ENCODE results near the gene MAPK9.

DNA sequence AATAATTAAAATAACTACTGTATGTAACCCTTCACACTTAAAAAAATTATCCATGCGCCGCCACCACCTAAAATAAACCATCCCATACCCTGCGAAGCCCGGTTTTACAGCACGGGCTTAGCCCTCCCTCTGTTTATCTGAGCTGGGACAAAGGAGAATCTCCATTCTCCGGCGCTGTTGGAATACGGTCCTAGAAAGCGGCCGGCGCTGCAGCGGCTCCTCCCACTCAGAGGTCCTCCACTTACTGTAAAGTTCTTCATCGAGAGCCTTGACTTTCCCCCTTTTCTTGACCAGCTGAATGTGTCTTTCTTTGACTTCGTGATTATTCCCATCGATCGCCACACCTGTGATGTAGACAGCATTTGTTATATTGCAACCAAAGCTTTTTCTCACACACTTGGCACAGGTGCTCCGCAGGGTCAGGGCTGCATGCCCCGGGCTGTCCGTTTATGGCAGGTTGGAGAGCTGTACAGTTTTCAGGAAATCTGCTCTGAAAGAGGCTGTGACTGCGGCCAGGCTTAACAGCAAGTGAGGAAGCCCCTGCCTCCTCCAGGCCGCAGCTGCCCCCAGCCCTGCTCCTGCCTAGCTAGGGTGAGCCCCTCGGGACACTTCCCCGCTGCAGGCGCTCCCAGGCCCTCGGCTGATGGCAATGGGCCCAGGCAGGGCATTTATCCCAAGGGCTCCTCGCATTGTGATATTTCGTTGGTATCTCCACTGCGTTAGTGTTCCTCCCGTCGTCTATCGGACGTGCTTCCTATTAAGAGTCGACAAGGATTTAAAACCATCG is 44.5 kb upstream of the MAPK9 start:
- TF ChIP-seq, protein P1, sequence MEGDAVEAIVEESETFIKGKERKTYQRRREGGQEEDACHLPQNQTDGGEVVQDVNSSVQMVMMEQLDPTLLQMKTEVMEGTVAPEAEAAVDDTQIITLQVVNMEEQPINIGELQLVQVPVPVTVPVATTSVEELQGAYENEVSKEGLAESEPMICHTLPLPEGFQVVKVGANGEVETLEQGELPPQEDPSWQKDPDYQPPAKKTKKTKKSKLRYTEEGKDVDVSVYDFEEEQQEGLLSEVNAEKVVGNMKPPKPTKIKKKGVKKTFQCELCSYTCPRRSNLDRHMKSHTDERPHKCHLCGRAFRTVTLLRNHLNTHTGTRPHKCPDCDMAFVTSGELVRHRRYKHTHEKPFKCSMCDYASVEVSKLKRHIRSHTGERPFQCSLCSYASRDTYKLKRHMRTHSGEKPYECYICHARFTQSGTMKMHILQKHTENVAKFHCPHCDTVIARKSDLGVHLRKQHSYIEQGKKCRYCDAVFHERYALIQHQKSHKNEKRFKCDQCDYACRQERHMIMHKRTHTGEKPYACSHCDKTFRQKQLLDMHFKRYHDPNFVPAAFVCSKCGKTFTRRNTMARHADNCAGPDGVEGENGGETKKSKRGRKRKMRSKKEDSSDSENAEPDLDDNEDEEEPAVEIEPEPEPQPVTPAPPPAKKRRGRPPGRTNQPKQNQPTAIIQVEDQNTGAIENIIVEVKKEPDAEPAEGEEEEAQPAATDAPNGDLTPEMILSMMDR (IDR thresholded peaks at IDR 0.05), result no peak
- TF ChIP-seq POLR2A (IDR thresholded peaks at IDR 0.05), result no peak

Data from adrenal gland (tissue), 5 donors.